Measurements from ENCODE around the gene PGM2. TPM values are rescaled to one million over a fixed set of nuclear protein-coding genes. Genes with fewer than 3 reads are reported as not detected.

Gene PGM2
- total and polyA plus RNA-seq, 8 donors = 2.1 to 15.1 (median 7.6) TPM

- TF ChIP-seq, protein P1, sequence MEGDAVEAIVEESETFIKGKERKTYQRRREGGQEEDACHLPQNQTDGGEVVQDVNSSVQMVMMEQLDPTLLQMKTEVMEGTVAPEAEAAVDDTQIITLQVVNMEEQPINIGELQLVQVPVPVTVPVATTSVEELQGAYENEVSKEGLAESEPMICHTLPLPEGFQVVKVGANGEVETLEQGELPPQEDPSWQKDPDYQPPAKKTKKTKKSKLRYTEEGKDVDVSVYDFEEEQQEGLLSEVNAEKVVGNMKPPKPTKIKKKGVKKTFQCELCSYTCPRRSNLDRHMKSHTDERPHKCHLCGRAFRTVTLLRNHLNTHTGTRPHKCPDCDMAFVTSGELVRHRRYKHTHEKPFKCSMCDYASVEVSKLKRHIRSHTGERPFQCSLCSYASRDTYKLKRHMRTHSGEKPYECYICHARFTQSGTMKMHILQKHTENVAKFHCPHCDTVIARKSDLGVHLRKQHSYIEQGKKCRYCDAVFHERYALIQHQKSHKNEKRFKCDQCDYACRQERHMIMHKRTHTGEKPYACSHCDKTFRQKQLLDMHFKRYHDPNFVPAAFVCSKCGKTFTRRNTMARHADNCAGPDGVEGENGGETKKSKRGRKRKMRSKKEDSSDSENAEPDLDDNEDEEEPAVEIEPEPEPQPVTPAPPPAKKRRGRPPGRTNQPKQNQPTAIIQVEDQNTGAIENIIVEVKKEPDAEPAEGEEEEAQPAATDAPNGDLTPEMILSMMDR (IDR thresholded peaks at IDR 0.05) = no peak
- ATAC-seq (peak; percentile 20 to 37 (median 26)), FAIRE-seq (no peak), DNase-seq (no peak)
- intact Hi-C loops (cut with DNase I) = no loop called here
- 37 to 42% methylated on average over 9 of the region's 9 CpGs for WGBS, 2 donors
- Histone ChIP-seq H3K9me3 (no peaks in the 10 kb centered on the region), H3K27me3 (no peaks in the 10 kb centered on the region), H3K4me3 (peak overlapping the region in 3 of 4 donors; percentile 8 to 31 (median 12)), H3K4me1 (peaks cover 0 to 3% (median 0%) of the 10 kb centered on the region in 3 donors), H3K27ac (no peak overlapping the region), H3K36me3 (no peaks in the 10 kb centered on the region)
Observed at GRCh38 chr4:37902738-37903693, 76.5 kb downstream of the PGM2 start.

DNA sequence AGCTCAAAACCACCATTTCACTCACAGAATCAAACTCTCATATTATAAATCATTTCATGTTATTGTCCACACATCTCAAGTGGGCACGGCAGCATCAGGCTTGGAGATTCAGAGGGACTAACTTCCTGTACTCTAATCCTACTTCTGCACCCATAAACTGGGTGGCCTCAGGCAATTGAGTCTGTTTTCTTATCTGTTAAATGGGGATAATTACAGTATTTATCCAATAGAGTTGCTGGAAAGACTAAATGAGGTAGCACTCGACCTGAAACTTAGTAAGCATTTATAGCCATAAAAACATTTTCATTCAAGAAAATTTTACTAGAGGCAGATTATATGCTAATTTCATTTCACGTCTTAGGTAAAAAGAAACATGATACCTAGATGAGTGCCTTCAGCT lies 77.4 kb downstream of the PGM2 start:
- no peaks in the 10 kb centered on the region for H3K27me3 ChIP-seq
- H3K4me1 ChIP-seq = peaks cover 0 to 3% (median 0%) of the 10 kb centered on the region in 3 donors
- no peaks in the 10 kb centered on the region for H3K36me3 ChIP-seq
- intact Hi-C loops (cut with DNase I) = no loop called here
- TF ChIP-seq, protein P1 (IDR thresholded peaks at IDR 0.05) = no peak
- 50% methylated on average over 3 of the region's 3 CpGs for WGBS, 2 donors
- H3K9me3 ChIP-seq = no peaks in the 10 kb centered on the region
- H3K27ac ChIP-seq = no peak overlapping the region
- DNase-seq (no peak), ATAC-seq (no peak), FAIRE-seq (no peak)
- peak overlapping the region in 3 of 4 donors; percentile 8 to 12 (median 8) for H3K4me3 ChIP-seq

GRCh38 chr4:37904824-37905223 lies 78.3 kb downstream of the PGM2 start:
- intact Hi-C loops (cut with DNase I) = no loop called here
- 61 to 77% methylated on average over 3 of the region's 3 CpGs for WGBS, 2 donors

DNA sequence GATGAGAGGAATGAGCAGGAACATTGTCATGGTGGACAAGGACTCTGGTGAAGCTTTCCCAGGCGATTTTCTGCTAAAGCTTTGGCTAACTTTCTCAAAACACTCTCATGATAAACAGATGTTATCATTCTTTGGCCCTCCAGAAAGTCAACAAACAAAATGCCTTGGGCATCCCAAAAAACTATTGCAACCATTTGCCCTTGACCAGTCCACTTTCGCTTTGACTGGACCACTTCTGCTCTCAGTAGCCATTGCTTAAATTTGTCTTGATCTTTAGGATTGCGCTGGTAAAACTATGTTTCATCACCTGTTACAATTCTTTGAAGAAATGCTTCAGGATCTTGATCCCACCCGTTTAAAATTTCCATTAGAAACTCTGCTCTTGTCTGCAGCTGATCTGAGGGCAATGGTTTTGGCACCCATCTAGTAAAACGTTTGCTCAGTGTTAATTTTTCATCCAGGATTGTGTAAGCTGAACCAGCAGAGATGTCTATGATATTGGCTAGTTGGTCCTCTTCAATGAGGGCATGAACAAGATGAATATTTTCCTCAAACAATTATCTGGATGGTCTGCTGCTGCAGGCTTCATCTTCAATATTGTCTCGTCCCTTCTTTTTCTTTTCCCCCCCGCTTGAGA lies 79.2 kb downstream of the PGM2 start:
- TF ChIP-seq, protein P1 (IDR thresholded peaks at IDR 0.05) = no peak
- no peaks in the 10 kb centered on the region for H3K9me3 ChIP-seq
- FAIRE-seq = no peak
- no peak overlapping the region for H3K27ac ChIP-seq
- no peak overlapping the region for H3K4me3 ChIP-seq
- intact Hi-C loops (cut with DNase I) = no loop called here
- no peaks in the 10 kb centered on the region for H3K36me3 ChIP-seq
- DNase-seq = no peak
- no peaks in the 10 kb centered on the region for H3K27me3 ChIP-seq
- WGBS, 2 donors = 60 to 64% methylated on average over 7 of the region's 7 CpGs
- peaks cover 0 to 3% (median 0%) of the 10 kb centered on the region in 3 donors for H3K4me1 ChIP-seq
- ATAC-seq = peak in 1 of 4 donors; percentile 34

More at GRCh38 chr4:37904824-37905223, 78.3 kb downstream of the PGM2 start:
- no peaks in the 10 kb centered on the region for H3K9me3 ChIP-seq
- no peak for DNase-seq
- no peak overlapping the region for H3K4me3 ChIP-seq
- FAIRE-seq = no peak
- H3K36me3 ChIP-seq = no peaks in the 10 kb centered on the region
- TF ChIP-seq, protein P1 (IDR thresholded peaks at IDR 0.05) = no peak
- peak in 1 of 4 donors; percentile 24 for ATAC-seq
- H3K4me1 ChIP-seq = peaks cover 0 to 3% (median 0%) of the 10 kb centered on the region in 3 donors
- H3K27ac ChIP-seq = no peak overlapping the region
- no peaks in the 10 kb centered on the region for H3K27me3 ChIP-seq

Data from pancreas (tissue), 10 donors.